ENCODE data around the gene DHX58. TPM values are rescaled to one million over a fixed set of nuclear protein-coding genes. Genes with fewer than 3 reads are reported as not detected.

Gene DHX58
- polyA plus RNA-seq, 3 donors from 2014 or later: 3.0 to 14.3 (median 9.8) TPM

DNA sequence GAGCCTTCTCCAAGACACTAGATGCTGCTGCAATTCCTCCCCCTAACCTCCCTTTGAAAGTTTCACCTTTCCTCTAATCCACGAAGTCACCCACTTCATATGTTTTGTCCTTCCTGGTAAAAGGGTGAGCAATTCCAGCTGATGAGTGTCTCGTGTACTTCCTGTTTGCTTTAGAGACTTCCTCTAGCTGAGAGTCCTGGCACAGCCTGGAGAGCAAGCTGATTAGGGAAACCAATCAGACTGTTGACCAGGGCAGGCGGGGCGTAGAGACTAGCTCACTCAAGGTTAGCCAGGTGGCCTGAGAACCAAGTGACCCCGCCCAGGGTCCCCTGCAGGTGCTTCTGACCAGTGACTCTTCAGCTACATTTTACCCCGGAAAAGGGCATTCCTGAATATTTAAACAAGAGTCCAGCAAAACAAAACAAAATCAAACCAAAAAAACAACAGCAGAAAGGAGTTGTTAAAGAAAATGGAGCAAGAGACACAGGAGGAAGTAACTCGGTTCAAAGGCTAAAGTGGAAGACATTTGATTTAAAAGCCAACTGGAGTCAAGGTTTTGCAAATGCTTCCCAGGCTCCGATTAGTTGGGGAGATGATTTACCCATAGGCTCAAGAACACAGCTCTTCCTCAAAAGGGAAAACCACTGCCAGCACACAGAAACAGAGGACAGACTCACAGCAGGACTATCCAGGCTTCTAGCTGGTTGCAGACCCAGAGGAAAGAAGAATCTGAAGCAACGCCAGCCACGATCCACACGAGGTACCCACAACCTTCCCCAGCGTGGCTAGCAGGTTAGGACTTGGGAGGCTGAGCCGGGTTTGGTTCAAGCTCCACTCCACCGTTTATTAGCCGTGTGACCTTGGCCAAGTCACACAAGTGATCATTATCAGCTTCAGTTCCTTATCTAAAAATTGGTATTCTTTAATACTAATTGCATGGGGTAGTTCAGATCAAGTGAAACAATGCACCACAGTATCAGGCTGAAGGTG is 23.4 kb upstream of the DHX58 start:
- peak overlapping the region in 5 of 6 donors; percentile 11 to 60 (median 47) for H3K27ac Mint-ChIP-seq
- peaks cover 51 to 65% of the 10 kb centered on the region in 2 donors for H3K4me1 Mint-ChIP-seq
- H3K27me3 Mint-ChIP-seq (ENCODE audit: low read depth in 3 of 3): peaks cover 0 to 6% (median 2%) of the 10 kb centered on the region in 3 donors
- DNase-seq: no peak
- no peaks in the 10 kb centered on the region for H3K9me3 Mint-ChIP-seq
- H3K36me3 Mint-ChIP-seq: peaks cover 0 to 4% (median 4%) of the 10 kb centered on the region in 3 donors
- no peak overlapping the region for H3K4me3 Mint-ChIP-seq

DNA sequence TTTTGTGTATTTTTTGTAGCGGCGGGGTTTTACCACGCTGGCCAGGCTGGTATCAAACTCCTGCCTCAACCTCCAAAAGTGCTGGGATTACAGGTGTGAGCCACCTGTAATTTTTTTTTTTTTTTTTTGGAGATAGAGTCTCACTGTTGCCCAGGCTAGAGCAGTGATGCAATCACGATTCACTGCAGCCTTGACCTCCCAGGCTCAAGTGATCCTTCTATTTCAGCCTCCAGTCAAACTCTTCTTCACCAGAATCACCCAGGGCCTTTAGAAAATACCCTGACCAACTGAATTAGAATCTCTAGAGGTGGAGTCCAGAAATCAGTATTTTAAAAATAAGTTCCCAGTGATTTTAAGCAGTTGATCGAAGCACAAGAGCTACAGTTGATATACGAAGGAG is 22.6 kb upstream of the DHX58 start:
- H3K36me3 Mint-ChIP-seq: peaks cover 3 to 4% (median 4%) of the 10 kb centered on the region in 3 donors

DNA sequence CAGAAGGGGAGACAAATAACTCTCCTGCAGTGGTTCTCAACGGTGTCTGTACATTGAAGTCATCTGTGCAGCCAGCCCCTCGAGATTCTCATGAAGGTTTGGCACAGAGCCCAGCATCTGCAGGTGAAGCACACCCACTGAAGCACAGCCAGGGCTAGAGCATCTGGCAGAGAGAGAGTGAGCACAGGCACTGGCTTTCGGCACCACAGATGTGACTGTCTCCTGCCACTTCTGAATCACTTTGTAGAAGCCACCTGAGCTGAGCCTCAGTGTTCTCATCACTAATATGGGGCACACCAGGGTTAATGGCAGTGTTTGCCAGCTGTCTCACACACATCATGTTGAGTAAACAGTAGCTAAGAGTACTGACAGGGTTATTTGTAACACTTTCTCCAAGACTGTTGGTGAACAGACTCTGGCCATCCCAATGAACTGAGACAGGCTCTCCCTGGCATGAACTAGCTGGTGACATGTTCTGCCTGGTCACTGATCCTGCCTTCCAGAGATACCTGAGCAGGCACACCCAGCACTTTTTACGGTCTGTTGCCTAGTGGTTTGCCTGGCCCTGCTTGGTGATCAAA is 21.0 kb upstream of the DHX58 start:
- no peak for DNase-seq
- Mint-ChIP-seq H3K27me3 (ENCODE audit: low read depth in 3 of 3) (peaks cover 0 to 5% (median 2%) of the 10 kb centered on the region in 3 donors), H3K9me3 (no peaks in the 10 kb centered on the region), H3K36me3 (peaks cover 4 to 6% (median 4%) of the 10 kb centered on the region in 3 donors), H3K4me1 (peaks cover 47 to 60% of the 10 kb centered on the region in 2 donors), H3K27ac (peak overlapping the region; percentile 62 to 84 (median 74)), H3K4me3 (peak overlapping the region in 4 of 5 donors; percentile 16 to 56 (median 48))

More for the DNA sequence above, 22.6 kb upstream of the DHX58 start:
- Mint-ChIP-seq H3K4me3 (no peak overlapping the region), H3K4me1 (peaks cover 52 to 66% of the 10 kb centered on the region in 2 donors), H3K27me3 (ENCODE audit: low read depth in 3 of 3) (peaks cover 0 to 6% (median 2%) of the 10 kb centered on the region in 3 donors), H3K9me3 (no peaks in the 10 kb centered on the region), H3K27ac (peak overlapping the region in 1 of 6 donors; percentile 2)
- DNase-seq: no peak

DNA sequence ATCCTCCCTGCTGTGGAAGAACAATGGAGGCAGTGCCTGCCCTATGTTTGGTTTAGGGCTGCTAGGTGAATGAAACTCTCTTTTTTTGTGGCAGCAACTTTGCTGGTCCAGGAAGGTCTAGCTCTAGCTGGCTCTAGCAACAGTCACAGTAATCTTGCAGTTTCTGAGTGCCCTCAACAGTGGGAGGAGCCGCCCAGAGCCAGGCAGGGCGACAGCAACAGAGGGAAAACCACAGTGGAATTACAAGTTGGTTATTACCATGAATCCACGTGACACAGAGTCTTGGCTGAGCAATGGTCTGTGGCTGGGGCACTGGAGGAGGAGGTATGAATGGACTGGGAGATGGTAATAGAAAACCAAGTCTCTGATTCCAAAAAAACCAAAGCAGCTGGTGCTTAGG is 20.4 kb upstream of the DHX58 start:
- Mint-ChIP-seq H3K9me3 (no peaks in the 10 kb centered on the region), H3K36me3 (peaks cover 4 to 11% (median 9%) of the 10 kb centered on the region in 3 donors), H3K4me1 (peaks cover 44 to 56% of the 10 kb centered on the region in 2 donors), H3K27ac (peak overlapping the region; percentile 62 to 84 (median 74)), H3K27me3 (ENCODE audit: low read depth in 3 of 3) (peaks cover 0 to 5% (median 2%) of the 10 kb centered on the region in 3 donors), H3K4me3 (peak overlapping the region; percentile 5 to 56 (median 45))
- peak in 1 of 3 donors; percentile 24 for DNase-seq

DNA sequence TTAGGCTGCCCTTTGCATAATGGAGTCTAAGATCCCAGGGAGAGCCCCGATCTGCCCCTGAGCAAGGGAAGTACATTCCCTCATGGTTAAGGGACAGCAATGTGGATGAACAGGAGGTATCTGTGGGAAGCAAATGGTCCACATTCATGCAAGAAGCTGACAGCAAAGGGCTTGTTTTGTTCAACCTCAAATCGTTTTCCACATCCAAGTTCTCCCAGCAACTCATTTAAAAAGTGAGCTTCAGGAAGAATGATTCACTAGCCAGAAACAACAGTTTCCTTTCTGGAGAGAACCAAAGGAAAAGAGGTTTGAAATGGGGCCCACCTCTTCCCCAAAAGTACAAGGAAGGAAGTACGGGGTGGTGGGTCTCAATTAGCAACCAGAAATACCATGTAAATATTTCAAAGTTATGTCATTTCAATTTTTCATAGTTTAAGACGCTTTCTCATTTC is 19.5 kb upstream of the DHX58 start:
- no peak for DNase-seq
- Mint-ChIP-seq H3K36me3 (peaks cover 9 to 13% (median 12%) of the 10 kb centered on the region in 3 donors), H3K4me3 (no peak overlapping the region), H3K27ac (peak overlapping the region in 3 of 6 donors; percentile 20 to 82 (median 35)), H3K4me1 (peaks cover 43 to 53% of the 10 kb centered on the region in 2 donors), H3K9me3 (no peaks in the 10 kb centered on the region), H3K27me3 (ENCODE audit: low read depth in 3 of 3) (peaks cover 2 to 4% (median 2%) of the 10 kb centered on the region in 3 donors)

DNA sequence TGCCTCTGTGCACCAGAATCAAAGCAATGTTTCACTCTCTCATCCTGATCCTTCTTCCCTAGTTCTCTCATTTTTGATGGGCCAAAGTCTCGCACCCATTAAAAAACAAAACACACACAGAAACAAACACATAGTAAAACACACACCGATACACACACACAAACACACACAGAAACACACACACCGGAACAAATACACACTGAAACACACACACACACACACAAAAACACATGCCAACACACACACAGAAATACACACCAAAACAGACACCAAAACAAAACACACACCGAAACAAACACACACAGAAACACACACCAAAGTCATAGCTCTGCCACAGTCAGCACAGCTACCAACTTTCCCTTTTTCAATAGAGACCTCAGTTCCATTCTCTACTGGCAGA is 18.7 kb upstream of the DHX58 start:
- H3K9me3 Mint-ChIP-seq: no peaks in the 10 kb centered on the region
- peak overlapping the region in 5 of 6 donors; percentile 0 to 82 (median 13) for H3K27ac Mint-ChIP-seq
- H3K4me1 Mint-ChIP-seq: peaks cover 42 to 47% of the 10 kb centered on the region in 2 donors
- H3K4me3 Mint-ChIP-seq: no peak overlapping the region
- peaks cover 11 to 16% (median 13%) of the 10 kb centered on the region in 3 donors for H3K36me3 Mint-ChIP-seq
- H3K27me3 Mint-ChIP-seq (ENCODE audit: low read depth in 3 of 3): peaks cover 2 to 4% (median 2%) of the 10 kb centered on the region in 3 donors
- no peak for DNase-seq

DNA sequence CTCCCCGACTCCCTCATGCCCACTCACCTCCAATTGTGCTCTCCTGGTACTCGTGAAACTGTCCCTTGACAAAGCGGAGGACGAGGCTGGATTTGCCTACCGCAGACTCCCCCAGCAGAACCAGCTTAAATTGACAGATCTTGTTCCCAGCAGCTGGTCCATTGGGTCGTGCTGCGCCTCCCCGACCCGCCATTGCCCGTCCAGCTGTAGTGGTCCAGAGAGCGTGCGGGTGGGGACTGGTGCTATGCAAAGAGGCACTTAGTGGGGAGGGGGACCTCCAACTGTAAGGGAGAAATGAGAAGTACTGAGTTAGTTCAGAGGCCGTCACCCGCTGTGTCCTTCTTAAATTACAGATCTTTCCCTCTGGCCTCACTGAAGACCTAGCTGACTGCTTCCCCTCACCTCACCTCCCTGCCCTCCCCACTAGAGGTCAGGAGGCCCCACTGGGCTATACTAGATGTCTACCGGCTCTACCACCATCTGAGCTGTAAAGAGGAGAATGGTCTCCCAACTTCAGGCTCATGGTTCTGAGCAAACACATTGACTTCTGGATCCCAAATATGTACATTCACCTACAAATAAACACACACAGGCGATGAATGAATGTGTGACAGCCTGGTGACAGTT is 17.9 kb upstream of the DHX58 start:
- Mint-ChIP-seq H3K36me3 (peaks cover 11 to 20% (median 16%) of the 10 kb centered on the region in 3 donors), H3K9me3 (no peaks in the 10 kb centered on the region), H3K27ac (peak overlapping the region in 3 of 6 donors; percentile 22 to 55 (median 37)), H3K4me3 (no peak overlapping the region), H3K27me3 (ENCODE audit: low read depth in 3 of 3) (peaks cover 2 to 4% (median 2%) of the 10 kb centered on the region in 3 donors), H3K4me1 (peaks cover 35 to 39% of the 10 kb centered on the region in 2 donors)
- no peak for DNase-seq

DNA sequence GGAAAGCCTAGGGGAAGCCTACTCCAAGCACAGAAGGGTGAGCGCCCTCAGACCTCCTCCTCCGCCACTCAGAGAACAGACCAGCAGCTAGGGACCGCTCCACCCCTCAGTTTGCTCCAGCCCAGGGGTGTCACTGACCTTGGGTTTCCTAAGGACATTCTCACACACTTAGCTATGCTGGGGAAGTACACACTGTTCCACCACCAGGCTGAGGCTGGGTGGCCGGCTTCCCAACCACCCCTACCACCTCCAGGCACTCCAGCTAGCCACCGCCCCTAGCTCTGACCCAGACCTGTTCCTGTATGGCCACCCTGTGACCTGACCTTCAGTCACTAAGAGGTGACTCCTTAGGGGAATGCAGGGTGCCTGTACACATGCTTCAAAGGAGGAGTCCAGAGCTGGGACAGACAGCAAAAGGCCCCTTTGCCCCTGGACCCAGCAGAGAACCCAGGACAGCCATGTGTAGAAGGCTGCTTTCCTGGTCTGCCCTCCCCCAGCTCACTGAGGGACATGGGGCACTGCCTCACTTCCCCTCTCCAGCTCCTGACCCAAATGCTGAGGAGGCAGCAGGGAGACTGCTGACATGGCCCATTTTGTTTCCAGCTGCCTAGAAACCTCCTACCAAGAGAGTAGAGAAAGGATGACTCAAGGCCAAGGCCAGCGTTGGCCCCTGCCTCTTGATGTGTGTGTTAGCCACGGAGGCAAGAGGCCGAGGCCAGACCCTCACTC is 16.8 kb upstream of the DHX58 start:
- DNase-seq: no peak
- Mint-ChIP-seq H3K27me3 (ENCODE audit: low read depth in 3 of 3) (peaks cover 2 to 6% (median 2%) of the 10 kb centered on the region in 3 donors), H3K36me3 (peaks cover 11 to 27% (median 21%) of the 10 kb centered on the region in 3 donors), H3K4me3 (no peak overlapping the region), H3K27ac (peak overlapping the region in 1 of 6 donors; percentile 19), H3K4me1 (peaks cover 30 to 37% of the 10 kb centered on the region in 2 donors), H3K9me3 (no peaks in the 10 kb centered on the region)

DNA sequence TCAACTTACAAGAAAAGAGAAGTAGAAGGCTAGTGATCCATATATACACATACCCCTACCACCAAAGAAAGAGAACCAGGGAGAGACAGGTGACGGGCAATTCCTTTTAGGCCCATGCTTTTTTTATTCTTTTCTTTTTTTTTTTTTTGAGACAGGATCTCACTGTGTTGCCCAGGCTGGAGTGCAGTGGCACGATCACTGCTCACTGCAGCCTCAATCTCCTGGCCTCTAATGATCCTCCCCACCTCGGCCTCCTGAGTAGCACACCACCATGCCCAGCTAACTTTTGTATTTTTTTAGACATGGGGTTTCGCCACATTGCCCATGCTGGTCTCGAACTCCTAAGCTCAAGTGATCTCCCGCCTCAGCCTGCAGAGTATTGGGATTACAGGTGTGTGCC is 14.9 kb upstream of the DHX58 start:
- Mint-ChIP-seq H3K4me3 (no peak overlapping the region), H3K27me3 (ENCODE audit: low read depth in 3 of 3) (peaks cover 0 to 8% (median 2%) of the 10 kb centered on the region in 3 donors), H3K27ac (peak overlapping the region in 1 of 6 donors; percentile 30), H3K4me1 (peaks cover 14 to 20% of the 10 kb centered on the region in 2 donors), H3K9me3 (no peaks in the 10 kb centered on the region), H3K36me3 (peaks cover 11 to 27% (median 21%) of the 10 kb centered on the region in 3 donors)
- no peak for DNase-seq

DNA sequence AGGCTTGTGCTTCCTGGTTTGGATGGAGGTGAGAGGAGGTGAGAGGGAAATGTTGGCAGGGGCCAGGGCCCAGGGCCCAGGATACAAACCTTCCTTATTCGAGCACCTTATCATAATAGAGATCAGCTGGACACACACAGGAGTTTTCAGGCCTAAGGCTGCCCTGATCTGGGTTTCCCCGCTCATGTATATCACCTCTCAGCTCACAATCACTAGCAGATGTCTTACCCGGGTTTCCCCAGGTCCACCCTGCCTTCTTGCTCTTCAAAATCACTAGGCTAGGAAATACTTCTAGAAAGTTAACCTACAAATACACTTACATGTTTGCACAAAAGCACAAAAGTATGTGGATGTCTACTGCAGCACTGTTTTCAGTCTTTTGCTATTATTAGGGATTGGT is 14.3 kb upstream of the DHX58 start:
- H3K9me3 Mint-ChIP-seq: no peaks in the 10 kb centered on the region
- peaks cover 0 to 8% (median 2%) of the 10 kb centered on the region in 3 donors for H3K27me3 Mint-ChIP-seq (ENCODE audit: low read depth in 3 of 3)
- no peak overlapping the region for H3K4me3 Mint-ChIP-seq
- DNase-seq: no peak
- H3K4me1 Mint-ChIP-seq: peaks cover 11 to 14% of the 10 kb centered on the region in 2 donors
- H3K27ac Mint-ChIP-seq: peak overlapping the region in 1 of 6 donors; percentile 30
- peaks cover 11 to 27% (median 21%) of the 10 kb centered on the region in 3 donors for H3K36me3 Mint-ChIP-seq

DNA sequence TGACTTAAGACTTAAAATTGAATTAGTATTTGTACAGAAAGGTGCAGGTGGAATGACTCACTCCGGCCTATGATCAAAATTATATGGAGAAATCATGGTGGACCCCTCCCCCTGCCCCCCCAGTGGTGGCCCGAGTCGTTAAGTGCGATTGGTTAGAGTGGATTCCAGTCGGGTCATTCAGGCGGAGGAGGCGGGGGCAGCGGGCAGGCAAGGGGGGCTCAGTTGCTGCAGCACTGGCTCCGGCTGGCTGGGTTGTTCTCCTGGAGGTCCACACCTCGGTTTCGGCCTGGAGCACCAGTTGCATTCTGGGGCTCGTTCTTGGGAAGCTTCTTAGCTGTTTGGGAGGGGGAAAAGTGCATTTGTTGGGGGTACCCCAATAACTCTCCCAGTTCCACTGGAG is 13.1 kb upstream of the DHX58 start:
- Mint-ChIP-seq H3K4me1 (peaks cover 1 to 8% of the 10 kb centered on the region in 2 donors), H3K4me3 (no peak overlapping the region), H3K27me3 (ENCODE audit: low read depth in 3 of 3) (peaks cover 0 to 8% (median 3%) of the 10 kb centered on the region in 3 donors), H3K36me3 (peaks cover 6 to 26% (median 17%) of the 10 kb centered on the region in 3 donors), H3K27ac (no peak overlapping the region), H3K9me3 (no peaks in the 10 kb centered on the region)
- DNase-seq: no peak

DNA sequence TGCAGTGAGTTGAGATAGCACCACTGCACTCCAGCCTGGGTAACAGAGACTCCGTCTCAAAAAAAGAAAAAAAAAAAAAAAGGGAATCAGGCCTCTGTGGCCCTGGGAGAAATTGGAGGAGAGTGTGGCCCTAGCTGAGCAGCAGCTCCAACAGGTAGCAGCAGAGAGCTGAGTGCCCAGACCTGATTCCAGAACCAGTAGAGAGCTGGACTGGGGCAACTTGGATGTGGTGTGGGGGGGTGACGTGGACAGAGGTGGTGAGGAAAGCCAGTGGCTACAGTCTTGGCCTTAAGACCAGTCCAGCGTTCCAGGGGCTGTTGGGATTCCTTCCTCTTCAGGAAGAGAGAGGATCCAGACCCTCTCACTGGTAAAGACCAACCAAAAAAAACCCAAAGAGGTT is 11.7 kb upstream of the DHX58 start:
- Mint-ChIP-seq H3K4me3 (no peak overlapping the region), H3K36me3 (peaks cover 6 to 24% (median 17%) of the 10 kb centered on the region in 3 donors), H3K9me3 (no peaks in the 10 kb centered on the region), H3K27me3 (ENCODE audit: low read depth in 3 of 3) (peaks cover 0 to 6% (median 6%) of the 10 kb centered on the region in 3 donors), H3K4me1 (peaks cover 6 to 12% of the 10 kb centered on the region in 2 donors), H3K27ac (no peak overlapping the region)
- no peak for DNase-seq

All from immature natural killer cell (primary cell).